Neural cell (in vitro differentiated cells): Measurements from ENCODE around the gene NKD2.

ENCODE experiments used
- POLR2AphosphoS5 ChIP-seq: IDR thresholded peaks from 2 replicates; pipeline ENCODE4 v1.6.1; 2012
- SMC3 ChIP-seq: fragments of 450-650 bp; conservative IDR thresholded peaks from 2 replicates; pipeline ENCODE4 v1.6.1; 2014; ENCODE audit warnings: antibody characterized with exemption, mild to moderate bottlenecking, moderate library complexity; ENCODE audit not compliant: poor library complexity
- TF ChIP-seq, protein P1 (sequence below): fragments of 450-650 bp; IDR thresholded peaks from 2 replicates; pipeline ENCODE4 v1.5.1; 2014; ENCODE audit warnings: antibody characterized with exemption, mild to moderate bottlenecking, moderate library complexity; ENCODE audit not compliant: poor library complexity, severe bottlenecking
- TF ChIP-seq, protein P2 (sequence below): IDR thresholded peaks from 2 replicates; pipeline ENCODE4 v1.6.1; 2012; ENCODE audit warnings: borderline replicate concordance

DNA sequence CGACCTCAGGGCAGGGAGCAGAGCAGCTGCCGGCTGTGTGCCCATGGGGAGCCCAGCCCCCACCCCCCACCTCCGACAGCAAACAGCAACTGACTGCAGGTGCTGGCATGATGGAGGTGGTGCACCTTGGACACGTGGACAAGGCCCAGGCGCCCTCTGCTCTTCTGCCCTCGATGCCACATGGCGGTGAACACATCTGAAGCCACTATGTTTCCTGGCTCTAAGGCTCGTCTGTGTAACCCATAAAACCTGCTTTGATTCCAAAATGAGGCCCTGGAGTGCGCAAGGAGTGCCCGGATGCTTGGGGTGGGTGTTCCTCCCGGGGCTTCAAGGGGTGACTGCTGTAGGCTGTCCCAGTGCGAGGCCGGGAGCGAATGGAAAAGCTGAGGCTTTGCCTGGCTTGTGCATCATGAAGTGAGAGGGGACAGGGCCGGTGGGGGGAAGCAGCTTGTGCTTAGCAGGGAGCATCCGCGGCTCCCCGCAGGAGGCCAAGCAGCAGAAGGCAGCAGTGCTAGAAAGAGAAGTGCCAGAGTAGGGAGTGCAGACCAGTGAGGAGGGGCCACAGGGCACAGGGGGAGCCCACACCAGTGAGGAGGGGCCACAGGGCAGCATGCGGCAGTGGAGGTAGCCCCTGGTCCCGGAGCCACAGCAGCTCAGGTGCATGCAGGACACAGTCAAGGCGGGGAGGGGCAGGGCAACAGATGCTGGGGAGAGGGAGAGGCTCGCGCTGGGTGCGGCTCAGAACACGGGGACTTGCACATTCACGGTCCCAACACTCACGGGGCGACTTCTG lies 30.0 kb downstream of the NKD2 start:
- TF ChIP-seq, protein P1, sequence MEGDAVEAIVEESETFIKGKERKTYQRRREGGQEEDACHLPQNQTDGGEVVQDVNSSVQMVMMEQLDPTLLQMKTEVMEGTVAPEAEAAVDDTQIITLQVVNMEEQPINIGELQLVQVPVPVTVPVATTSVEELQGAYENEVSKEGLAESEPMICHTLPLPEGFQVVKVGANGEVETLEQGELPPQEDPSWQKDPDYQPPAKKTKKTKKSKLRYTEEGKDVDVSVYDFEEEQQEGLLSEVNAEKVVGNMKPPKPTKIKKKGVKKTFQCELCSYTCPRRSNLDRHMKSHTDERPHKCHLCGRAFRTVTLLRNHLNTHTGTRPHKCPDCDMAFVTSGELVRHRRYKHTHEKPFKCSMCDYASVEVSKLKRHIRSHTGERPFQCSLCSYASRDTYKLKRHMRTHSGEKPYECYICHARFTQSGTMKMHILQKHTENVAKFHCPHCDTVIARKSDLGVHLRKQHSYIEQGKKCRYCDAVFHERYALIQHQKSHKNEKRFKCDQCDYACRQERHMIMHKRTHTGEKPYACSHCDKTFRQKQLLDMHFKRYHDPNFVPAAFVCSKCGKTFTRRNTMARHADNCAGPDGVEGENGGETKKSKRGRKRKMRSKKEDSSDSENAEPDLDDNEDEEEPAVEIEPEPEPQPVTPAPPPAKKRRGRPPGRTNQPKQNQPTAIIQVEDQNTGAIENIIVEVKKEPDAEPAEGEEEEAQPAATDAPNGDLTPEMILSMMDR: no peak
- no peak for TF ChIP-seq SMC3
- TF ChIP-seq POLR2AphosphoS5: no peak
- TF ChIP-seq, protein P2, sequence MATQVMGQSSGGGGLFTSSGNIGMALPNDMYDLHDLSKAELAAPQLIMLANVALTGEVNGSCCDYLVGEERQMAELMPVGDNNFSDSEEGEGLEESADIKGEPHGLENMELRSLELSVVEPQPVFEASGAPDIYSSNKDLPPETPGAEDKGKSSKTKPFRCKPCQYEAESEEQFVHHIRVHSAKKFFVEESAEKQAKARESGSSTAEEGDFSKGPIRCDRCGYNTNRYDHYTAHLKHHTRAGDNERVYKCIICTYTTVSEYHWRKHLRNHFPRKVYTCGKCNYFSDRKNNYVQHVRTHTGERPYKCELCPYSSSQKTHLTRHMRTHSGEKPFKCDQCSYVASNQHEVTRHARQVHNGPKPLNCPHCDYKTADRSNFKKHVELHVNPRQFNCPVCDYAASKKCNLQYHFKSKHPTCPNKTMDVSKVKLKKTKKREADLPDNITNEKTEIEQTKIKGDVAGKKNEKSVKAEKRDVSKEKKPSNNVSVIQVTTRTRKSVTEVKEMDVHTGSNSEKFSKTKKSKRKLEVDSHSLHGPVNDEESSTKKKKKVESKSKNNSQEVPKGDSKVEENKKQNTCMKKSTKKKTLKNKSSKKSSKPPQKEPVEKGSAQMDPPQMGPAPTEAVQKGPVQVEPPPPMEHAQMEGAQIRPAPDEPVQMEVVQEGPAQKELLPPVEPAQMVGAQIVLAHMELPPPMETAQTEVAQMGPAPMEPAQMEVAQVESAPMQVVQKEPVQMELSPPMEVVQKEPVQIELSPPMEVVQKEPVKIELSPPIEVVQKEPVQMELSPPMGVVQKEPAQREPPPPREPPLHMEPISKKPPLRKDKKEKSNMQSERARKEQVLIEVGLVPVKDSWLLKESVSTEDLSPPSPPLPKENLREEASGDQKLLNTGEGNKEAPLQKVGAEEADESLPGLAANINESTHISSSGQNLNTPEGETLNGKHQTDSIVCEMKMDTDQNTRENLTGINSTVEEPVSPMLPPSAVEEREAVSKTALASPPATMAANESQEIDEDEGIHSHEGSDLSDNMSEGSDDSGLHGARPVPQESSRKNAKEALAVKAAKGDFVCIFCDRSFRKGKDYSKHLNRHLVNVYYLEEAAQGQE: no peak
